OCI-LY7 (cell line): ENCODE data around the gene GON4L. TPM values are rescaled to one million over a fixed set of nuclear protein-coding genes. Genes with fewer than 3 reads are reported as not detected.
"Not testable (repeated sequence)": the region's sequence is repeated elsewhere in the genome, so short reads cannot be mapped to it uniquely, and the experiment has no call there.

Experiments used
- BruUV-seq: library from RNA; stranded (reverse); fragments of 400-500 nt; replicated peaks from 2 replicates; lab custom pipeline; 2021; lab: Mats Ljungman, UMichigan
- CTCF ChIA-PET: fragments of 300-600 bp; sonication (Branson Sonifier 250); formaldehyde crosslinking; loops from one replicate; lab custom pipeline; 2022; ENCODE audit warnings: antibody characterized with exemption; ENCODE audit not compliant: unreplicated experiment; lab: Charles Lee
- POLR2A ChIA-PET: fragments of 300-600 bp; sonication (Branson Sonifier 250); formaldehyde crosslinking; loops from one replicate; lab custom pipeline; 2022; ENCODE audit warnings: antibody characterized with exemption; lab: Charles Lee
- DNase-seq: peaks from one replicate; pipeline ENCODE4 v3.0.0-alpha.2; 2015; ENCODE audit warnings: low spot score
- H2AFZ ChIP-seq: fragments of 200-600 bp; sonication (generic), shearing (Covaris generic); 2 replicates; pipeline ENCODE4 v1.6.1; 2014; ENCODE audit warnings: mild to moderate bottlenecking, antibody characterized with exemption, low read length, moderate library complexity
- H3K27ac ChIP-seq: fragments of 200-600 bp; sonication (generic); 2 replicates; pipeline ENCODE4 v1.5.1; 2014; ENCODE audit warnings: mixed run types, low read depth, mild to moderate bottlenecking, moderate library complexity, low read length, inconsistent platforms; ENCODE audit not compliant: poor library complexity, severe bottlenecking
- H3K36me3 ChIP-seq: fragments of 200-600 bp; sonication (generic); 2 replicates; pipeline ENCODE4 v1.6.1; 2014; ENCODE audit warnings: mild to moderate bottlenecking, antibody characterized with exemption, low read length, moderate library complexity, mixed read lengths; ENCODE audit not compliant: insufficient read depth
- H3K4me1 ChIP-seq: fragments of 200-600 bp; sonication (generic); 2 replicates; pipeline ENCODE4 v1.5.1; 2014; ENCODE audit warnings: mild to moderate bottlenecking, low read length; ENCODE audit not compliant: insufficient read depth, poor library complexity, severe bottlenecking
- H3K4me2 ChIP-seq: fragments of 200-600 bp; sonication (generic); 2 replicates; pipeline ENCODE4 v1.6.1; 2014; ENCODE audit warnings: mild to moderate bottlenecking, low read length
- H3K4me3 ChIP-seq: fragments of 200-600 bp; sonication (generic); 2 replicates; pipeline ENCODE4 v1.5.1; 2014; ENCODE audit warnings: mild to moderate bottlenecking, low read depth, low read length; ENCODE audit not compliant: poor library complexity, severe bottlenecking
- H3K79me2 ChIP-seq: fragments of 200-600 bp; sonication (generic); 2 replicates; pipeline ENCODE4 v1.6.1; 2016; ENCODE audit warnings: low read depth, mild to moderate bottlenecking, low read length, moderate library complexity, mixed read lengths; ENCODE audit not compliant: insufficient read depth
- H3K9me2 ChIP-seq: fragments of 200-600 bp; sonication (generic); 2 replicates; pipeline ENCODE4 v1.6.1; 2016; ENCODE audit warnings: mild to moderate bottlenecking, low read length, mixed read lengths; ENCODE audit not compliant: insufficient read depth
- H3K9me3 ChIP-seq: fragments of 200-600 bp; sonication (generic); 2 replicates; pipeline ENCODE4 v1.6.1; 2014; ENCODE audit warnings: mild to moderate bottlenecking, mixed run types, low read length, mixed read lengths
- H4K20me1 ChIP-seq: fragments of 200-600 bp; sonication (generic); 2 replicates; pipeline ENCODE4 v1.6.1; 2014; ENCODE audit warnings: mild to moderate bottlenecking, antibody characterized with exemption, low read length, moderate library complexity, mixed read lengths; ENCODE audit not compliant: insufficient read depth
- EZH2phosphoT487 ChIP-seq: fragments of 200-600 bp; sonication (generic); IDR thresholded peaks from 2 replicates; pipeline ENCODE4 v1.6.1; 2018; ENCODE audit warnings: low read depth, borderline replicate concordance, mild to moderate bottlenecking, mixed run types, antibody characterized with exemption, low read length, moderate library complexity, mixed read lengths
- intact Hi-C: fragments of 100-400 bp; cut with micrococcal nuclease; formaldehyde crosslinking; loops from one replicate; pipeline ENCODE4 v1.10.0; 2022; ENCODE audit not compliant: unreplicated experiment
- total RNA-seq, 2 experiments: library from RNA; depleted of rRNA in 1 of 2; stranded (reverse); fragments of >200 nt in 1 of 2; shearing (Covaris generic) in 1 of 2; gene quantifications; 2 replicates each; pipeline ENCODE4 v1.2.3, GENCODE V29; 2014 to 2022
- TF ChIP-seq, protein P1 (sequence below): fragments of 200-600 bp; sonication (generic); conservative IDR thresholded peaks from 2 replicates; pipeline ENCODE4 v1.5.1; 2014; ENCODE audit warnings: mild to moderate bottlenecking, antibody characterized with exemption, low read length, moderate library complexity, mixed read lengths

Gene GON4L
- total RNA-seq, 2 experiments from 2014 or later, result 46.0 to 78.0 TPM

- Histone ChIP-seq H3K4me2 (no peak overlapping the region), H2AFZ (no peak overlapping the region), H3K27ac (no peak overlapping the region), H3K4me1 (no peaks in the 10 kb centered on the region), H3K9me2 (no peaks in the 10 kb centered on the region), H3K4me3 (no peak overlapping the region), H3K79me2 (no peaks in the 10 kb centered on the region), H3K9me3 (no peaks in the 10 kb centered on the region), H4K20me1 (no peaks in the 10 kb centered on the region), H3K36me3 (peaks cover 88% of the 10 kb centered on the region)
- POLR2A ChIA-PET, result interaction anchor here (1.1 kb wide), 1 partner anchor 79 kb away, joined by 4 read pairs; no protein-coding TSS in a partner anchor
- CTCF ChIA-PET, result no interaction called here
- no peak for TF ChIP-seq EZH2phosphoT487
- TF ChIP-seq, protein P1, sequence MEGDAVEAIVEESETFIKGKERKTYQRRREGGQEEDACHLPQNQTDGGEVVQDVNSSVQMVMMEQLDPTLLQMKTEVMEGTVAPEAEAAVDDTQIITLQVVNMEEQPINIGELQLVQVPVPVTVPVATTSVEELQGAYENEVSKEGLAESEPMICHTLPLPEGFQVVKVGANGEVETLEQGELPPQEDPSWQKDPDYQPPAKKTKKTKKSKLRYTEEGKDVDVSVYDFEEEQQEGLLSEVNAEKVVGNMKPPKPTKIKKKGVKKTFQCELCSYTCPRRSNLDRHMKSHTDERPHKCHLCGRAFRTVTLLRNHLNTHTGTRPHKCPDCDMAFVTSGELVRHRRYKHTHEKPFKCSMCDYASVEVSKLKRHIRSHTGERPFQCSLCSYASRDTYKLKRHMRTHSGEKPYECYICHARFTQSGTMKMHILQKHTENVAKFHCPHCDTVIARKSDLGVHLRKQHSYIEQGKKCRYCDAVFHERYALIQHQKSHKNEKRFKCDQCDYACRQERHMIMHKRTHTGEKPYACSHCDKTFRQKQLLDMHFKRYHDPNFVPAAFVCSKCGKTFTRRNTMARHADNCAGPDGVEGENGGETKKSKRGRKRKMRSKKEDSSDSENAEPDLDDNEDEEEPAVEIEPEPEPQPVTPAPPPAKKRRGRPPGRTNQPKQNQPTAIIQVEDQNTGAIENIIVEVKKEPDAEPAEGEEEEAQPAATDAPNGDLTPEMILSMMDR, result no peak
- intact Hi-C loops, result no loop called here
- DNase-seq, result no peak
- no TSS peak for BruUV-seq
These were observed 96.9 kb downstream of the GON4L start for GRCh38 chr1:155759966-155760630.

DNA sequence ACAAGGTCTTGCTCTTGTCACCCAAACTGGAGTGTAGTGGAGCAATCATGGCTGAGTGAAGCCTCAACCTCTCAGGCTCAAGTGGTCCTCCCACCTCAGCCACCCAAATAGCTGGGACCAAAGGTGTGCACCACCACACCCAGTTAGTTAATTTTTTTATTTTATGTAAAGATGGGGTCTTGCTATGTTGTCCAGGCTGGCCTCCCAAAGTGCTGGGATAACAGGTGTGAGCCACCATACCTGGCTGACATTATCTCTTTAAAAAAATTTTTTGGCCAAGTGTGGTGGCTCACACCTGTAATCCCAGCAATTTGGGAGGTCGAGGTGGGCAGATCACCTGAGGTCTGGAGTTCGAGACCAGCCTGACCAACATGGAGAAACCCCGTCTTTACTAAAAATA lies 98.0 kb downstream of the GON4L start:
- H3K79me2 ChIP-seq, DNase-seq, H3K9me2 ChIP-seq, H3K27ac ChIP-seq, H2AFZ ChIP-seq, intact Hi-C loops, H3K4me1 ChIP-seq, CTCF ChIA-PET, H3K4me3 ChIP-seq, BruUV-seq, H3K9me3 ChIP-seq, H3K4me2 ChIP-seq, POLR2A ChIA-PET, H4K20me1 ChIP-seq: not testable (repeated sequence)
- peaks cover 85% of the 10 kb centered on the region for H3K36me3 ChIP-seq

DNA sequence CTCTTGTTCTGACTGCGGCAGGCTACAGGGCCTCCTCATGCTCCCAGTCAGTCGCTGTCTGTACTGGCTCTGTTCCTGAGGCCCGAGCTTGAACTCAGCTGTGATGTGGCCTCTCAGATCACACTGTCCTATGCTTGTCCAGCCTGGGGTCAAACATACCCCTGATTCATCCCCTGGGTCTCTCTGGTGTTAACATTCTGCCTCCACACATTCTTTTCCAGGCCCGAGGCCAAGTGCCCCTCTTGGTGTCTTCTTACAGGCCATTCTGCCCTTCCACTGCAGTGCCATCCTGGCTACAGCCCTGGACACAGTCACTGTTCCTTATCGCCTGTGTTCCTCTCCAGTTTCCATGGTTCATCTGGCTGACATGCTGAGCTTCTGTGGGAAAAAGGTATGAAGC lies 108.9 kb downstream of the GON4L start:
- H3K4me2 ChIP-seq, CTCF ChIA-PET, H3K4me1 ChIP-seq, H3K79me2 ChIP-seq, H3K4me3 ChIP-seq, BruUV-seq, H3K27ac ChIP-seq, H3K9me2 ChIP-seq, H3K9me3 ChIP-seq, DNase-seq, intact Hi-C loops, POLR2A ChIA-PET, H4K20me1 ChIP-seq, H2AFZ ChIP-seq: not testable (repeated sequence)
- H3K36me3 ChIP-seq, result peaks cover 13% of the 10 kb centered on the region

GRCh38 chr1:155747586-155747985 lies 109.4 kb downstream of the GON4L start:
- CTCF ChIA-PET, H3K4me1 ChIP-seq, H3K79me2 ChIP-seq, H3K9me2 ChIP-seq, H3K4me3 ChIP-seq, H3K27ac ChIP-seq, DNase-seq, H3K36me3 ChIP-seq, H3K9me3 ChIP-seq, H4K20me1 ChIP-seq, H2AFZ ChIP-seq, intact Hi-C loops, H3K4me2 ChIP-seq, POLR2A ChIA-PET, BruUV-seq: not testable (repeated sequence)
